ENCODE measurements around the gene ITGB6. TPM values are rescaled to one million over a fixed set of nuclear protein-coding genes. Genes with fewer than 3 reads are reported as not detected.

ITGB6 gene
- total and polyA plus RNA-seq, 2 of the 8 experiments (the other 6 are each of a cell fraction or from before 2014, with no cell fraction given), result not detected

- TF ChIP-seq, protein P1, sequence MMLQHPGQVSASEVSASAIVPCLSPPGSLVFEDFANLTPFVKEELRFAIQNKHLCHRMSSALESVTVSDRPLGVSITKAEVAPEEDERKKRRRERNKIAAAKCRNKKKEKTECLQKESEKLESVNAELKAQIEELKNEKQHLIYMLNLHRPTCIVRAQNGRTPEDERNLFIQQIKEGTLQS (IDR thresholded peaks at IDR 0.05; ENCODE audit: insufficient read depth, low read depth, low read length), result no peak
- TF ChIP-seq TCF12 (IDR thresholded peaks at IDR 0.05; ENCODE audit: low read depth, low read length) (no peak), POLR2A (IDR thresholded peaks at IDR 0.05; ENCODE audit: control extremely low read depth in 1 of 2, low read depth in 2 of 2, low read length in 2 of 2) (no peak)
These were observed 23.5 kb upstream of the ITGB6 start (continued) for GRCh38 chr2:160223560-160223959.

All from H1 (cell line).